Activated CD8-positive, alpha-beta memory T cell treated with anti-CD3 and anti-CD28 coated beads for 24 hours (primary cell): Measurements from ENCODE around the gene NEUROG2.
A peak's percentile ranks its signal among the peaks of the same experiment; 100 is the strongest.
"Not testable (repeated sequence)": the region's sequence is repeated elsewhere in the genome, so short reads cannot be mapped to it uniquely, and the experiment has no call there.

ENCODE experiments used
- DNase-seq: peaks from one replicate; pipeline ENCODE4 v3.0.0-alpha.2; 2020

Gene NEUROG2

GRCh38 chr4:112520598-112521122 is 4.7 kb upstream of the NEUROG2 start:
- no peak for DNase-seq

DNA sequence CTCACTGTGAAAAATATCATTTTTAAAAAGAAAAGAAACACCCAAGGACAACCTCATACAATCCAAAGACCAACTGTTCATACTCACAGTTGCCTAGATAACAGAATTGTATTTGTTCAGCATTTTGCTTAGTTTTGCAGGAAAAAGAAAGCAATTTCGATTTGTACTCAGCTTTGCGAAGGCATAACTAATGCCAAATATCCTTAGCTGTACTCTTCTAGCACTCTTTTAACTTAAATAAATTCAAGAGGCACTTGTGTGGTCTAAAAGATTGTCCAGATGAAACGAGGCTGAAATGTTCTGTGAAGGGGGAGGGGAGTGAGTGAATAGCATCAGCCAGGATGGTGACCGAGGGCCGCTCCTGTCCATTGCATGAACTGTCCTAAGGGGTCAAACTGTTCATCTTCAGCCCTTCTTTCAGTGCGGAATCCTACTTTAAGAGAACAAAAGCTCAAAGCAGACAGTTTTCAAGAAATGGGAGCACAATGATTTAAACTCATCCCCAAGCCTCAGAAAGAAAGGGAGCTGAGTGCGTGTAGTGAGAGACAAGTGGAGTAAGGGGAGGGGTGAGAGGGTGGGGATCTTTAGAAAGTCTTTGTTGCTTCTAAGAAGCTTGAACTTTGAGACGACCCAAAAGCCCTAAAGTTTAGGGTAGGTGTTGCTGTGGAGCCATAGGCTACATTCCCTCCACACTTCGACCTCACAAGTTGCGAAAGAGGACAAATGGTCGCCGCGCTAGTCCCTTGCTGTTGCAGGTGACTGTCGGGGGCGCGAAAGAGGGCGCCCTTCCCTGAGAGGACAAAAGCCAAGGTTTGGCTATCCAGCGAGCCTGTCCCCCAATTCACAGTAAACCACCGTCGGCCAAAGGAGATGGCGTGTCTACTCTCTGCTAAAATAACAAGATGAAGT is 4.0 kb upstream of the NEUROG2 start:
- DNase-seq: no peak

DNA sequence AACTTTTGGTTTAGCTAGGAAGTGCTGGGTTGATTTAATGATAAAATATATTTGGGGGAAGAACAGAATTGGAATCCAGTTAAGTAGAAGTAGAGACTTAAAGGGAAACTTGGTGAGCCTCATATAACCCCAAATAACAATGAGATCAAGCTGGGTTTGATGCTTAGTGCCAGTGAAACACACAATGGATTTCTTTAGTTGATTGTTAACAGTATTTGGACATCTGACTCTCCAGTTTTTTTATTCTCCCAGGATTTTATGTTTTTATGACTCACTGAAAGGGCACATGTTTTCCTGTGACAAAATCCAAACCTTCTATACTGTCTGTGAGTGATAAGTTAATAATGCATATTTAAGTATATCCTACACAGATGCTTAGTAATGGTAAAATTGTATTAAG is 2.7 kb upstream of the NEUROG2 start:
- DNase-seq: no peak

DNA sequence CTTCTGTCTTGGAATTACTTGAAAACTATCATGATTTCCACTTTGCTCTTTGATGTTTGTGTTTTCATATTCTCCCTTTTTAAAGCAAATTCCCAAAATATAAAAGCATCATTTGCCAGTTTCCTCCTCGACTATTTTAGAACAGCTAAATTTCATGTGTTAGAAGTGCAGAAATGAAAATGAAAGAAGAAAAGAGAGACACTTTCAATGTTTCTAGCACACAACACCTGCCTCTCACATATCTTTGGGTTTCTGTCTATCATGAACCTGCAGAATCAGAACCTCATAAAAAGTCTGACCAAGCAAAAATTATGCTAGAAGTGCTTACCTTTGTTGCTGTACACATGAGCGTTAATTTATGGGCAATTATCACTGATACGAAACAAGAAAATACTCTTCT is 1.9 kb upstream of the NEUROG2 start:
- DNase-seq: no peak

GRCh38 chr4:112517067-112517634 is 1.2 kb upstream of the NEUROG2 start:
- DNase-seq: no peak

- no peak for DNase-seq
These were observed 589 bp upstream of the NEUROG2 start for GRCh38 chr4:112516471-112517066.

- DNase-seq: peak; percentile 76
These were observed 548 bp downstream of the NEUROG2 start for GRCh38 chr4:112515198-112516065.

DNA sequence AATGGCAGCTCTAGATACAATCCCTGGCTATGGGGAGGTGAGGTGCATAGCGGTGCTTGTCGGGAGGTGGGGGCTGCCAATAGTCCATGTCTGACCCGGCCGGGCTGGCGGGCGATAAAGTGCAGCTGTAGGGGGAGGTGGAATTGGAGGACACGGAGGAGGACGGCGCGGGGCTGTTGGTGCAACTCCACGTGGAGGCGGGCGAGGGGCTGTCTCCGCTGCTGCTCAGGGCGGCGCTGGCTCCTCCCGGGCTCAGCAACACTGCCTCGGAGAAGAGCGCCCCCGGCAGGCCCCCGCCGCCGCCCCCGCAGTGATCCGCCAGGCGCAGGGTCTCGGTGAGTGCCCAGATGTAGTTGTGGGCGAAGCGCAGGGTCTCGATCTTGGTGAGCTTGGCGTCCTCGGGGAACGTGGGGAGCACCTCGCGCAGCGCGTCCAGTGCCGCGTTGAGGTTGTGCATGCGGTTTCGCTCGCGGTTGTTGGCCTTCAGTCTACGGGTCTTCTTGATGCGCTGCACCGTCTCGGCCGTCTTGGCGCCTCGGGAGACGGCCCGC is 1.3 kb downstream of the NEUROG2 start:
- DNase-seq: no peak

- no peak for DNase-seq
These were observed 1.9 kb downstream of the NEUROG2 start for GRCh38 chr4:112513971-112514646.

DNA sequence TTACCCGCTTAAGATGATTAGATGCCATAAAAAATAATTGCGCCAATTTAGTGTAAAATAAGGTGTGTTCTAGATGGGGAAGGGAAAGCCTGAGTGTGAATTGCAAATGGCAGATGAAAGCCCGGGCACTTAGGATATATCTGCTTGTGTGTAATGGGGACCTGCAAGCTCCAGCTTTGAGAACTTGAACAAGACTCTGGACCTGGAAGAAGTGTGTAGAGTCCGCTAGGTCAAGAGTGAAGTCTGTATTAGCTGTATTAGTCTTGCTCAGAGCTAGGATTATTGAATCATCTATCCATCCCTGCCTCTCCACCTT is 4.2 kb downstream of the NEUROG2 start:
- DNase-seq: no peak

GRCh38 chr4:112511093-112511802 is 4.7 kb downstream of the NEUROG2 start:
- no peak for DNase-seq

DNA sequence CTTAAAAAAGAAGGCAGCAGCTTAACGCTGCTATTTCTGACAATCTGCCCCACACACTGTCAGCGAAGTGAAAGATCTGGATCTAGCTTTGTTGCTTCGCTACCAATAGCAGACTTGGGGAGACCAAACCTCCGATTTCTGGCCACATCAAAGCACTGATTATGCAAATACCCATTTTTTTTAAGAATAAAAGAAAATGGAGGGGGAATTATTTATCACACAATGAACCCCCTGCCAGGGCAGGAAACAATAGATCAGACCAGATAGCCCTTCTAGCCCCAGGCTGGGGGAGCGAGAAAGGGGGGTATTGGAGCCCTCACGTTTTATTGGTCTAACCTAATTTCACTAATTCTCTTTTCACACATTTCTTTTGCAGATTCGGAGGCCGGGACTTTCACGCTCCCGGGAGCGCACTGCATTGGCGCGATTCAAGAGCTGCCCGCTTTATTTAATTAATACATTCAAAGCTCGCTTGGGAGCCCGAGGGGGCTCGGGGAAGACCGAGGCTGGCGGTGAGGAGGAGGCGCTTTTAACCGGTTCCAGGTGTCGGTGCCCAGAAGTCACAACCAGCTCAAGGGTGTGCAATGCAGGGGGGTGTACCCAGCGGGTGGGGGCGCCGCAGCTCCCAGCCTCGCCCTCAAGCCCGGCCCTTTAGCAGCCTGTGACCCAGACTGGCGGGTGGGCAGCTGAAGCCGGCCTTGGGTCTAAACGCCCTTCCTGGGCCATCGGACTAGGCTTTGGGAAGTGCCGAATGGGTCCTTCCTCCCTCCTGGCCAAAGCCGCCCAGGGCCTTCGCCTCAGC is 5.5 kb downstream of the NEUROG2 start:
- no peak for DNase-seq

- no peak for DNase-seq
These were observed 6.5 kb downstream of the NEUROG2 start for GRCh38 chr4:112509243-112510141.

GRCh38 chr4:112508356-112508755 is 7.6 kb downstream of the NEUROG2 start:
- no peak for DNase-seq

DNA sequence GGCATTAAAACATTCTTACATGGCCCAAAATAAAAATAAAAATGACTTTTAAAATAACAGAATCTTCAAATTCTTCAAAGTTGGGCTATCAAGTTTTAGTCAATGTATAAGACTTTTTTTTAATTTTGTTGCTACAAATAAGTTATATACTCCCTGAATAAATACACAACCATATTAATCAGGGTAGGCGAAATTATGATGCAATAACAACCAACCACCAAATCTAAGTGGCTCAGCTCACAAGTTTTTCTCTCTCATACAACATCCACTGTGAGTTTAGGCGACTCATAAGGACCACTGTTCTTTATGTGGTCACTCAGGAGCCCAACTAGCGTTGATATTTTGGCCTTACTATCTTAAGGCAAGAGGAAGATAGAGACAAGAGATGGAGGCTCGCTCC is 11.2 kb downstream of the NEUROG2 start:
- no peak for DNase-seq

- DNase-seq: no peak
These were observed 13.1 kb downstream of the NEUROG2 start for GRCh38 chr4:112502871-112503270.

GRCh38 chr4:112492321-112492720 is 23.7 kb downstream of the NEUROG2 start:
- no peak for DNase-seq

DNA sequence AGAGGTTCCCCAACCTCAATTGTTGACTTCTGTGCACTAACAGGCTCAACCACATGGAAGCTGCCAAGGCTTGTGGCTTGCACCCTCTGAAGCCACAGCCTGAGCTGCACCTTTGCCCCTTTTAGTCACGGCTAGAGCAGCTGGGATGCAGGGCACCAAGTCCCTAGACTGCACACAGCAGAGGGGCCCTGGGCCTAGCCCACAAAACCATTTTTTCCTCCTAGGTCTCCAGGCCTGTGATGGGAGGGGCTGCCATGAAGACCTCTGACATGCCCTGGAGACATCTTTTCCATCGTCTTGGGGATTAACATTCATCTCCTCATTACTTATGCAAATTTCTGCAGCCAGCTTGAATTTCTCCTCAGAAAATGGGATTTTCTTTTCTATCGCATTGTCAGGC is 25.2 kb downstream of the NEUROG2 start:
- not testable (repeated sequence) for DNase-seq

- no peak for DNase-seq
These were observed 30.1 kb downstream of the NEUROG2 start for GRCh38 chr4:112485930-112486329.
